ENCODE results near the gene EGR2.

EGR2 gene

GRCh38 chr10:62817766-62818425 is 1.7 kb upstream of the EGR2 start:
- peak; percentile 83 for DNase-seq (ENCODE audit: low spot score)

DNA sequence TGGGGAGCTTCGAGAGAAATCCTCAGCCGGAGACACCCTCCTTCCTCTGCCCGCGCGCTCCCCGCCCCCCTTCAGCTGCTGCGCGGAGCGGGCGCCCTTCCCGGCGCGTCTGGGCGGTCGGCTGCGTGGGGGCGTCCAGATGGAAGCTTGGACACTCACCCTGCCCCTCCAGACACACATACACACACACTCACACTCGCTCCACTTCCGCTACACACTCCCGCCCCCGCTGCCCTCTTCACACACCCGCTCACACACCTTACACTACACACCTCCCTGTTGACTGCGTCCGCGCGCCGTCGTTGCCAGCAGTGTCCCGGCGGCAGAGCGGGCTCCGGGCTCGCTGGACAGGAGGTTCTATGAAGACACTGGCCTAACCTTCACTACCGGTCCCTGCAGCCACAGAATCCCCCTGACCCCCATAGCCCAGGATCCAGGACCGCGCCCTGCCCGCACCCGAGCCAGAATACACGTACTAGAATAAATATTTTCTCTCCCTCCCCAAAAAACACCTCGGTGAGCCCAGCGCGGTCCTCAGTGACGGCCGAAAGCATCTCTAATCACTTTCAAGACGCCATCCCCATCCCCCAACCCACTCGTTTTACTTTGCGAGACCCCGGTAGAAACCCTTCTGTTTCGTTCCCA is 1.1 kb upstream of the EGR2 start:
- DNase-seq (ENCODE audit: low spot score), result peak; percentile 36

DNA sequence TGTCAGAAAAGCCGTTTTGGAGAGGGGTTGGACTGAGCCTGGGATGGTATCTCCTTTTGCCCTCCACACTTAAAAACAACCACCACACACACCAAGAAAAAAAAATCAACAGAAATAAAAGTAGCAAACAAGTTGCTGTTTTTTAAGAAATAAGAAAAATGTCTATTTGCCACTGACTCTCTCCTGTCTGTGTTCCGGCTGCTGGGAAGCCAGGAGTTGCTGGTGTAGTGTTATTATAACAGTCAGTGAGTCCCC is 163 bp downstream of the EGR2 start:
- DNase-seq (ENCODE audit: low spot score), result no peak

DNA sequence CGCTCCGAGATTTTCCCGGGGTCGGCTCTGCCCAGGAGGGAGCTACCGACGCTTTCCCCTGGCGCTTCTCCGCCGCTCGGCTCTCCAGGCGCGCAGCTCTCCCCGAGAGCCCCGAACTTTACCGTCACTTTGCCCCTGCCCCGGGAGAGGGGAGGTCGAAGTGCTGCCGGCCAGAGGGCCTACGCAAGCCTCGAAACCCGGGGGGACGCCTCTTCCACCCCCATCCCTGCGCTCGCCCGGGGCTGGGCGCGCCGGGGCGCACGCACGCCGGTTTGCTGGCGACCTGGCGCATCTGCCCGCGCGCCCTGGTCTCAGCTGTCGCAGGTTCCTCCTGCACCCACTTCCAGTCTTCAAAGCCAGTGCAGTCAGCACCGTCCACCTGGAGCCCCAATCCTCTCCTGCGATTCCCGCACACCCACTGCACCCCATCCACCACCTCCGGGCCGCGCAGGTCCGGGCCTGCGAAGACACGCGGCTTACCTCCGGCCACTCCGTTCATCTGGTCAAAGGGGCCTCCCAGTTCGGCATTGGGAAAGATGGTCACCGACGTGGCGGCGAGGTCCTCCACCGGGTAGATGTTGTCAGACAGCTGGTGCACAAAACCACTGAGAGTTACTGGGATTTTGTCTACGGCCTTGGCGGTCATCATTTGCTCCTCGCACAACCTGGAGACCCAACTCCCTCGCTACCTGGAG is 638 bp downstream of the EGR2 start:
- DNase-seq (ENCODE audit: low spot score), result no peak

DNA sequence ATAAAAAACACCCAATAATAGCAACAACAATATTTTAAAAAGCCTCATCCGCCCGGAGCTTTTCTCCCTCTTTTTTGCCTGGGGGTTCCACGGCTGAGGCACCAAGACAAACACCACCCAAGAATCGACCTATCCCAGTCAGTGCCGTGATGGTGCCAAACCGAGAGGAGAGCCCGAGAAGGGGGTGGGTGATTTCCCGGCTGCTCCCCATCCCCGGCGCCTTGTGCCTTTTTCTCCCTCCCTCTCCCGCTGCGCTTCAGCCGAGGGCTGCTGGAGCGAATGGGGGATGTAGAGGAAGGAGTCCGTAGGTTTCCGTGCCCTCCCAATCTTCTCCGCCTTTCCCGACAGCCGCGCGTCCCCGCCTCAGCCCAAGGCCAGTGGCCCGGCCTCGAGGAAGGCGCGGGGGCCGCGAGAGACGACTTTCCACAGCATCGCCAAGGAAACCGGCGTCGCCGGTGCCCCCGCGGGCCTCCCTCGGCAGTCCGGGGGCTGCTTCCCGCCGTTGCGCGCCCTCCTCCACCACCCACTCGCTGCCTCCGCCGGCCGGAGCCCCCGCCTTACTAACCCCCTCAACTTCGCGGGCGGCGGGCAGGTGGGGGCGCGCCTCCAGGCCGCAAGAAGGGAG is 1.3 kb downstream of the EGR2 start:
- no peak for DNase-seq (ENCODE audit: low spot score)

GRCh38 chr10:62813981-62814380 is 2.2 kb downstream of the EGR2 start:
- no peak for DNase-seq (ENCODE audit: low spot score)

GRCh38 chr10:62813453-62813852 is 2.7 kb downstream of the EGR2 start:
- no peak for DNase-seq (ENCODE audit: low spot score)

DNA sequence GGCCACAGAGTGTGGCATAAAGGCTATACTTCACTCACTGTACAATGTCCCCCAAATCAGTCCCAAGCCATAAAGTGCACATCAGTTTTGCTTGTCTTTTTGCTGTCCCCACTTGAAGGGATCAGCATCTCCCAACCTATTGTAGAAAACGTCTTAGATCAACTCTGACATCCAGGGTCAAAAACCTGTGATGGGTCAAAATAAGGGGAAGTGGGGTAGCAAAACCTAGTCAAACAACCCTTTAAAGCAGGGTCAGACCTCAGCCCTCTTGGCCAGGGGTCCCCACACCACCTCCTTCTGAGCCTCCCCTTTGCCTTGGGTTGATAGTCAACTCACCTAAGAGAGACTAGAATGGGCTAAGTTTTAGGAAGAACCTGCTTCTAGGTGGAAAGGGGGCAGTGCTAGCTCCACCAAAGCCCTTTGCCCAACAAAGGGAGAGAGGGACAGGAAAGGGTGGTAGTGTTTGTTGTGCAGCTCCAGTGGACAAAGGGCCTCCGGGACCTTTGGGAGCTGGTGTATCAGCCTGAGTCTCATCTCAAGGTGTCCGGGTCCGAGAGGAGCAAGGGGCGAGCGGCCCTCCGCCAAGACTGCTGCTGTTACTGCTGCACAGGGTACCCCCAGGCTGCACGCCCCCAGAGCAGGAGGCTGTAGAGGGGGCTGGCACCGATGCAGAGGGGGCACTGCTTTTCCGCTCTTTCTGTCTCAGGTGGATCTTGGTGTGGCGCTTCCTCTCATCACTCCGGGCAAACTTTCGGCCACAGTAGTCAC is 3.3 kb downstream of the EGR2 start:
- DNase-seq (ENCODE audit: low spot score), result no peak

GRCh38 chr10:62811159-62811875 is 4.8 kb downstream of the EGR2 start:
- DNase-seq (ENCODE audit: low spot score), result no peak

DNA sequence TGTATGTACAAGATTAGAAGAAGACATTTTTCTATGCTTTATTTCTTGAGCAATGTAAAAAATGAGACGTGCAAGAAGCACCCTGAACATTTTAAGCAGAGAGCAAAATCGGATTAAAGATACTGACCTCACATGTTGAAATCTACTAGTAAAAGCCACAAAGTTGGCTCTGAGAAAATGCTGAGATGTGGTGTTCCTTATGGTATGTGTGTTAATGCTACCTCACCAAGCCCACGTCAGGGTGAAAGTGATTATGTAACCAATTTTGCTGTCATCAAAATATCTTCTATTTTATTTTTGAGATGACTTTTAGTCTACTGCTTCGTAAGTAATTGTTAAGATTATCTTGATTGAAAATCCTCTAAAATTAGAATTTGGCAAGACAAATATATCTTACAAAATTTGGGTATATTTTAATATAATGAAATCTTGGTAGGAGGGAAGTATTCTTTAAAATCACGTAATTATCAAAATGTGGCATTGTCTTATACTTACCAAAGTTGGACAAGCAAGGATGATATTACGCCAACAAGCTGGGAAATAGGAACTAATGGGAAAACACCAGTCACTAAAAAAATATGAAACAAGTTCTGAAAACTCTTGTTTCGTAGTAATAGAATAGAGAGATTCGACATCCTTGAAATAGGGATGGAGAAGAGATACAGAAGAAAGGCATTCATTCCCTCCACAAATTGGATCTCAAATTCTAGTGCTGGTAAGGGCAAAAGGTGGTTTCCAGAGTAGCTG is 5.8 kb downstream of the EGR2 start:
- DNase-seq (ENCODE audit: low spot score), result no peak

DNA sequence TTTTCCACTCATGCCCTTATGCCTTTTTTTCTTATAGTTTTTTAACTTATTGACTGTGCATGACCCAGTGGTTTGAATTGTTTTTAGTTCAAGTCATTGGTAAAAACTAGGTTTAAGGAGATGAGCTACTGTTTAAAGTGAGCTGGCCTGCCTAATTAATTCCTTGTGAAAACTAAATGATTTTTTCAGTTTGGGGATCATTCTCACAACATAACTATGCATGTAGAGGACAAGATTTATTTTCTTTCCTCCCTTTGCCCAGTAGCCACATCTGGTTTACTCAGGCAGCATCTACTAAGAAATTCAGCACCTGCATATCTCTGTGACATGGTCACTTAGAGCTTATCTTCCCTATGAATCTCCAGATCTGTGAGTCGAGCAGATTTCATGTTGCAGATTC is 9.9 kb downstream of the EGR2 start:
- no peak for DNase-seq (ENCODE audit: low spot score)

DNA sequence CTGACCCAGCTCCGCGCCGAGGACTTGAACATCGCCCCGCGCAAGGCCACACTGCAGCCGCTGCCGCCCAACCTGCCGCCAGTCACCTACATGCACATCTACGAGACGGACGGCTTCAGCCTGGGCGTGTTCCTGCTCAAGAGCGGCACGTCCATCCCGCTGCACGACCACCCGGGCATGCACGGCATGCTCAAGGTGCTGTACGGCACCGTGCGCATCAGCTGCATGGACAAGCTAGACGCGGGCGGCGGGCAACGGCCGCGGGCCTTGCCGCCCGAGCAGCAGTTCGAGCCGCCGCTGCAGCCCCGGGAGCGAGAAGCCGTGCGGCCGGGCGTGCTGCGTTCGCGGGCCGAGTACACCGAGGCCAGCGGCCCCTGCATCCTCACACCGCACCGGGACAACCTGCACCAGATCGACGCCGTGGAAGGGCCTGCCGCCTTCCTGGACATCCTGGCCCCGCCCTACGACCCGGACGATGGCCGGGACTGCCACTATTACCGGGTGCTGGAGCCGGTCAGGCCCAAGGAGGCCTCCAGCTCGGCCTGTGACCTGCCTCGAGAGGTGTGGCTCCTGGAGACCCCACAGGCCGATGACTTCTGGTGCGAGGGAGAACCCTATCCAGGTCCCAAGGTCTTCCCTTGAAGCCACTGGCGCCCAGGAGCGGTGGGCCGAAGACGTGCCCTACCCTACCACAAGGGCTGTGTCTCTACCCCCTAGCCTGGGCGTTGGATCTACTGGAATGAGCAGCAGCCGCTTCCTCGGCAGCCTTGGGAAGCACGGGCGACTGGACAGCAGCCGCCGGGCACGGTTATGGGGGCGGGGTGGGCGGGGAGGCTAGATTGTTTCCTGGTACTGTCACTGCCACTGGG is 10.7 kb downstream of the EGR2 start:
- peak; percentile 41 for DNase-seq (ENCODE audit: low spot score)

DNA sequence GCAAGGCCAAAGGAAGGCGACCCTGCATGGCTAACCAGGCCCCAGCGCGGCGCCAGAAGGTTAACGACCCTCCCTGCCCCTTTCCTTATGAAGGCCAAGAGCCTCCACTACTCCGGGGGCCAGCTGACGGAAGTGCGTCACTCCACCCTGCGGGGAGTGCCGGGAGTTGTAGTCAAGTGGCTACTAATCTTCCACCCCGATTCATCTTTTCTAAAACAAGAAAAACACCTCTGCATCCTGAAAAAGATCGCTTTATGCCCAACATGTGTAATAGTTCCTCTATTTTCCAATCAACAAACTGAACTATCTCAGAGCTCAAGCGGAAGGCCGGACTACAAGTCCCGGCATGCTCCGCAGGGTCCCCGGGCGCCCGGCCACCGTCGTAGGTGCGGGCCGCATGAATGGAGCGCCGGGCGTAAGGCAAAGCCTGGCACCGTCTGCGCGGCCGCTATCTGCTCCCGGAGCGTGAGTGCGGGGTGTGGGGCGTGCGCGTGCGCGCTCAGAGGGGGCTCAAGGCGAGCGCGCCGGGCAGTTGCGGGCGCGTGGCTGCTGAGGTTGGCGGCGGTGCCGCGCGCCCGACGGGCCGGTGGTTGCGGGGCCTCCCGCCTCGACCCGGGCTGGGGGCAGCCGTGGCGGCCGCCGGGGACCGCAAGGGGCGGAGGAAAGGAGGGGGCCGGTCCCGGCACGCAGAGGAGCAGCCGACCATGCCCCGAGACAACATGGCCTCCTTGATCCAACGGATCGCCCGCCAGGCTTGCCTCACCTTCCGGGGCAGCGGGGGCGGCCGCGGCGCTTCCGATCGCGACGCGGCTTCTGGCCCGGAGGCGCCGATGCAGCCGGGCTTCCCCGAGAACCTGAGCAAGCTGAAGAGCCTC is 11.6 kb downstream of the EGR2 start, which contains the start of gene ADO:
Gene ADO, plus strand, starts transcription at position 365 of the 875 bp plus-strand sequence. Its CDS starts 340 bp downstream, at position 705.
- peak; percentile 89 for DNase-seq (ENCODE audit: low spot score)

DNA sequence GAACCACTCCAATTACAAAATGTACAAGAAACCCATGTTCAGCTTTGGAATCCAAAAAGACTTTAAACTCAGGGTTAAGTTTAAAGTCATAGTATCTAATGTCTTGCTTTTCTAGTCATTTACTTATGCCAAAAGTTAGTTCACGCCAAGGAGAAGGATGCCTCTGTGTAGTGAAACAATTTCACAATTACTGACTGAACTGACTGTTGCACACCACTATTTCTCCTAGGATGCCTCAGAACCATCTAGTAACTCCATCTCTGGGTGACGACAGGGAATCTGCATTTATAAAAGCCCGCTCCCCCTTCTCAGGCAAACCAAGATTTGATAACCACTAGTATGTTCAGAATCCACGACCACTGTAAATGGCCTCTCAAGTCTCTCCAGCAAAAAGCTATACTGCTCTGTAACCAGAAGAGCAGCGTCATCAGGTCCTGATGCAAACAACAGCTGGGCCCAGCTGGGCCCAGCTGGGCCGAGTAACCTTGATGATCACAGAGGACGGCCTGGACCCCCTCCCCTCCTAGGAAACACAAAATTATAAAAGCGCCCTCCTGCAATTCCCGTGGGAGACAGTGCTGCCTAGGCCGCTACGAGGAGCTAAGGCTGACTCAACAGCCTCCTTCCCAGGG is 12.3 kb downstream of the EGR2 start:
- DNase-seq (ENCODE audit: low spot score), result no peak

- DNase-seq (ENCODE audit: low spot score), result no peak
Observed at GRCh38 chr10:62801871-62802270, 14.3 kb downstream of the EGR2 start.

DNA sequence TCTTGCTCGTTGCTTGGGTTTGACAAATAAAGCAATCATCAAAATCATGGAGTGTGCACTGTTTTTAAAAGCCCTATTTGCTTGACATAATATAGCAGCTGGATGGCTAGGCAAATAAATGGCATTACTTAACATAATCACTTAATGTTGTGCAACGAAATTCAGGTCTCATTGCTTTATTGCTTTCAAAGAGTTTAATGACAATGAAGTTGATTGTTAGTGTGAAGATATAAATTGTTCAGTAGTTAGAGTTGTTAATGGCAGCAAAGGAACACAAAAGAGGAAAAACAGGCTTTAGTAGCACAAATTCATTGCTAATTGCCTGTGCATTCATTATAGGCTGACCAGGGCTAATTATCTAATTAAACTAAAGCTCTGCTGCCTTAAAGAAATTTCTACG is 19.3 kb downstream of the EGR2 start:
- DNase-seq (ENCODE audit: low spot score), result no peak

- DNase-seq (ENCODE audit: low spot score), result no peak
Observed at GRCh38 chr10:62795762-62796161, 20.4 kb downstream of the EGR2 start.

DNA sequence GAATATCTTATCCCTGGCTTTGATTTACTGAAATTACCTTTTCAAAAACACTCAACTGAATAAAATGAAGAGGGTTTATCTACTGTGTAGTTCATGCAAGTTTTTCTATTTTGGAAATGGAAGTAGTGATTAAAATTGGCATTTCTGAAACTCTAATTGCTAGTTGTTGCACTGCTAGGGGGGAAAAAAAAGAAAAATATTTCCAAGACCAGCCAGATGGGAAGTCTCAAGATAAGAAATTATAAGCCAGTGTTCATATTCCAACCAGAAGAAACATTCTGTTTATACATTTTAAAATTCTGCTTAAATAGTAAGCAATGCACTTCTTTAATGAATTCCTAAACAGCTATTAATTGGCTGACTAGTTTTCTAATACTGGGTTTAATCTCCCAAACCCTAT is 21.1 kb downstream of the EGR2 start:
- no peak for DNase-seq (ENCODE audit: low spot score)

GRCh38 chr10:62794306-62794705 is 21.9 kb downstream of the EGR2 start:
- DNase-seq (ENCODE audit: low spot score), result no peak

Measured in D341Med (cell line).